Stimulated activated CD8-positive, alpha-beta memory T cell treated with anti-CD3 and anti-CD28 coated beads, Interleukin-7, amount 100 ng/mL, for 4 hours (primary cell): Measurements from ENCODE around the gene FAM20C.
"Not testable (repeated sequence)": the region's sequence is repeated elsewhere in the genome, so short reads cannot be mapped to it uniquely, and the experiment has no call there.

Experiments used
- DNase-seq, 2 donors: peaks; one replicate each; pipeline ENCODE4 v3.0.0-alpha.2; 2020; ENCODE audit warnings: low read depth in 2 of 2

Gene FAM20C

DNA sequence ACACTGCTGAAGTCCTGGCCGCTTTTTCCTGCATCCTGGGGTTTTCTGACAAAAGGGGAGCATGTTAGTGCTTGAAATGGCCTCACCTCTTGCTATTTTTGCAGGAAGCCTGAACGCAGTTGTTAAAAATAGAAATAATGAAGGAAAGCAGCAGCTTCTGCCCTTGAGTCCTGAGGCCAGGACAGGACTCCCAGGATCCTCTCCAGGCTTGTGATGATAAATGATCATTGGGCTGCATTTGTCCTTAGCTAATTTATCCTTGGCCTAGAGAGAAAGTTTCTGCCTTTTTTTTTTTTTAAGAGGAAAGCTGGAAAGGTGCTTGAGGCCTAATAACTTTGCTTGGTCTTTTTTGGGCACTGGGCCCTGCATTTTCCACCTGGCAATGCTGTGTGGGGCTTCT is 17.7 kb upstream of the FAM20C start:
- DNase-seq = no peak

DNA sequence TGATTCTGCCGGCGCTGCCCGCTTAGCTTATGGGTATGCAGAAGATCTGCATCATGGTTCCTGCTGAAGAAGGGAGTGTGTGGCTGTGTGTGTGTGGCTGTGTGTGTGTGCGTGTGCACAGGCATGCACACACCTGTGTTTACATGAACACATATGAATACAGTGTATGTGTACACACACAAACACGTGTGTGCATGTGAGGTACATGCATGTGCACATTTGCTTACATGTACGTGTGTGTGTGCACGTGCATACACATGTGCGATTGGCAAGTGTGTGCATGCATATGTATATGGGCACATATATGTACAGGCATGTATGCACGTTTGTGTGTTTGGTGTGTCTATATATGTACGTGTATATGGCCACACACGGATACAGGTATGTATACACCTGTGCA is 16.4 kb upstream of the FAM20C start:
- DNase-seq = no peak

DNA sequence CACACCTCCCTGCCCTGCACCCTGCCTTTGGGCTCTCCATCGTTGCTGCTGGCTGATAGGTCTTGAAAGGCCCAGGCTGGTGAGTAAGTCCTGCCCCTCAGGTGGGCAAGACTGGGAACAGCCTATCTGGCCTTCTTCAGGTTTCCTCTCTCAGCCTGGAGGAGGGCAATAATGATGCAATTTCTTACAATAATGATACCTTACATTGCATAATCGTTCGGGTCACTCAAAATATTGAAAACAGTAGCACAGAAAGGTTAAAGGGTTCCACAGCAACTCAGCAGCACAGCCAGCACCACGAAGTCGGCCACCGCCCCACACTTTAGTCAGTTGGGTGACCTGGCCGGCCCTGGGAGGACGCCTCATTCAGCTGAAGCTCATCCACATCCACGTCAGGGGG is 16.0 kb upstream of the FAM20C start:
- no peak for DNase-seq

DNA sequence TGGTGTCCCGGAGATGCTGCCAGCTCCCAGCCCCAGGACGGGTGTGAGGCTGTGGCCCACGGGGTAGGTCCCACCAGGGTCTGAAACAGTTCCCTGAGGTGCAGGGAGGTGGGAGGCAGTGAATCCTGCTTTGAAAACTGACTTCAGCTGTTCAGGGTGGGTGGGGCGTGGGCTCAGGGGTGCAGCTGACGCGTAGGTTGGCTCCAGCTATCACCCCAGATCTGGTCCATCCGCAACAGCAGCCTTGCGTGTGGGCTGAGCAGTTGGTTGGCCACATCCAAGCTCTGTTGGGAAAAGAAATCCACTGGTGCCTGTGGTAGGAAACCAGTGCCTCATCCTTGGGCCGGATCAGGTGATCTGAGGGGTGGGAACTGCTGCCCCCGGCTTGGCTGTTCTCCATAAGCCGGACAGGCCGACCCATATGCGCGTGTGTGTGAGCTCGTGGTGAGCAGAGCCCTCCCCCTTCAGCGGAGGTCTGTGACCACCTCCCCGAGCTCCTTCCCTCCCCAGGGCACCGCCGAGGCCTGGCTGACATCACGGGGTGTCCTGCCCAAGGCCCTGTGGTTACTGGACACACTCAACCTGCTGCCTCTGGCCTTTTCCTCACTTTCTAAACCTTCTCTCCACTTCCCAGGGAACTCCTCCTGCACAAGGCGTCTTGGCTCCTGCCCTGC is 15.4 kb upstream of the FAM20C start:
- no peak for DNase-seq

DNA sequence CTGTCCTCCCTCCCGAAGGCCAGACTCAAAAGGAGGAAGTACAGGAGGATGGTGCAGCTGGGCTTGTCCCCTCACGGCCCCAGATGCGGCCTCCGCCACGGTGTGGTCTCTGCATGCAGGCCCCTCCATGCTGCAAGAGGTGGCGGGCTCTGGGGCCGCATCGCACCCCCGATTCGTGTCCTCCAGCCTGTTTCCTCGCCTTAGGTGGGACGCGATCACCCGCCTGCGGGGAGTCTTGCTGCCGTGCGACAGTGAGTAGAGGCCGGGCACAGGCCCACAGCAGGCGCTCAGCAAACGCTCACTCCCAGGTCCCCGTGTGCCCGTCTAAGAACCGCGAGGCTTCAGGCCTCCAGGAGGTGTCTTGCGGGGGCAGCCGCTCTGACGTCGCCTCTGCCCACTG is 13.9 kb upstream of the FAM20C start:
- DNase-seq = no peak

DNA sequence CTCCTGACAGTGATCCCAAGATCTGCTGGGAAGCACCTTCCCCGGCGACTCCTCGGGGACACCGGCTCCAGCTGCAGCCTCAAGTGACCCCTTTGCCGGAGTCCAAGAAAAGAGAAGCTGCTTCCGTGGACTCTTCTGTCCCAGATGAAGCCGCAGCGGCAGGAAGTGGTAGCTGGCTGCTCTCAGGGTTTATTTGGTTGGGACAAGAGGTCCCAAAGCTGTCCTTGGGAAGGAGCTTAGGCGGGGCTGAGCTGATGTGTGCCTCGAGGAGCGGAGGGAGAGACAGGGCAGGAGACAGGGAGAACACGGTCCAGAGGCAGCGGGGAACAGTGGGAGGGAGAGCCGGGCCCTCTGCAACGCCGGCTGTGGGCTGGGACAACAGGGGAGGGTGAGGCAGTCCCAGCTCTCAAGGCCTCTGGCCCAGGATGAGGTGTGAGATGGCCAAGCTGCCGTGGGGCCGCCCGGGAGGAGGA is 13.1 kb upstream of the FAM20C start:
- no peak for DNase-seq

DNA sequence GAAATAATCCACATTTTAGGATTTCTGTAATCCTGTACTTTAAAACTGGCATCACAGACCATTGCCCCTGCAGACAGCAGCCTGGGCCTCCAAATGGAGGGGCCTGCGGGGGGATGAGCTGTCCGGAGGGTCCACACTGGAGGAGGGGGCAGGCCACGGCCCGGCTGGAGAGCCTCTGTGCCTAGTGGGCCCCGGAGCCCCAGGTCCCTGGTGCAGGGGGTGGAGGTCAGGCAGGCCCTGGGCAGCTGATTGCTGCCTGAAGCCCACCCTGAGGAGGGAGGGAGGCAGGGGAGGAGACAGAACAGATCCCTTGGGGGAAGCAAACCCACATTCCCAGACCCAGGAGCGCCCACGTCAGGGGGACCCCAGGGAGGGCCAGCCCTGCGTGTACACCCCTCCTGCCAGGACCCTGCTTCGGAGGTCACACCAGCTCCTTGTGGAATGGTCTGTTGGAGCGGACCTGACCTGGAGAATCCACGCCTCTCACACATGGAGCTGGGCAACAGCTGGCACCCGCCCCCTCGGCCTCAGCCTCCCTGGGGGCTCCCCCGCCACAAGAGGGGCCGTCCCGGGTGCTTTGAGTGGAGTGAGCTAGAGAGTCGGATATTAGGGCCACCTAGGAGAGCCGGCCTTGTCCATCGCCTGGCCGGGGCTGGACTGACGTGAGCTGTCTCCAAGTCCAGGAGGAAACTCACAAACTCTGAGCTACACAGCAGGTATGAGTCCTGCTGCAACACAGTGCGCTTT is 12.2 kb upstream of the FAM20C start:
- no peak for DNase-seq

DNA sequence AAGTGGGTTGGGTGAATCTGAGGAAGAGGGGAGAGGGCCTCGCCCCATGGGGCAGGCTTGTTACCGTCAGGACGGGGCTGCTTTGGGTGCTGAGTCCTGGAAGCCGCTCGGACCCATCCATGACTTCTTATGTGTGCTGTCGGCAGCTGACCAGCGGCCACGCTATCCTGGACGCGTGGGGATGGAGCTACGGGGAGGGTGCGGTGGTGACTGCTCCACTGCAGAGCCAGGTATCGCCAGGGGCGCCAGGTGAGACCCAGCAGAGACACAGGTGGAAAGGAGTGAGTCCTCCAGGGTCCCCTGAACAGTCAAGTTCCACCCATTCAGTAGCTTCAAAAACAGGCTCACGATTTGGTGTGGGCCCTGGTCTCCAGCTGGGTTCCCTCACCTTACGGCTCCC is 10.6 kb upstream of the FAM20C start:
- no peak for DNase-seq

DNA sequence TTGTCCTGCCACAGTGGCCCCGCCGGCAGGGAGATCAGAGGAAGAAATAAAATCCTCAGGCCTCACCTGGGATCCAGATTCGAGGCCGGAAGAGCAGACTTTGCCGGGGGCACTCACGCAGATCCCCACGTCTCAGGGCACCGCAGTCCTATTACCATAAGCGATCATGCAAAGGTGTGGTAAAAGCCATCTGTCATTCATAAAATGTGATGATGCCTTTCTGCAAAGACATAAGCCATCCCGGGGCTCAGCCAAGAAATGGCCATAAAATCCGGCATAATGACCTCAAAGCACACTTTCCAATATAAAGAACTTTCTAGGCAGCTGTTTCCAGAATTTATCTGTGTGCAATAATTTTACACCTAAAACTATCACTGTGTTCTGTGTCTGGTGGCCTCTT is 9.9 kb upstream of the FAM20C start:
- not testable (repeated sequence) for DNase-seq

DNA sequence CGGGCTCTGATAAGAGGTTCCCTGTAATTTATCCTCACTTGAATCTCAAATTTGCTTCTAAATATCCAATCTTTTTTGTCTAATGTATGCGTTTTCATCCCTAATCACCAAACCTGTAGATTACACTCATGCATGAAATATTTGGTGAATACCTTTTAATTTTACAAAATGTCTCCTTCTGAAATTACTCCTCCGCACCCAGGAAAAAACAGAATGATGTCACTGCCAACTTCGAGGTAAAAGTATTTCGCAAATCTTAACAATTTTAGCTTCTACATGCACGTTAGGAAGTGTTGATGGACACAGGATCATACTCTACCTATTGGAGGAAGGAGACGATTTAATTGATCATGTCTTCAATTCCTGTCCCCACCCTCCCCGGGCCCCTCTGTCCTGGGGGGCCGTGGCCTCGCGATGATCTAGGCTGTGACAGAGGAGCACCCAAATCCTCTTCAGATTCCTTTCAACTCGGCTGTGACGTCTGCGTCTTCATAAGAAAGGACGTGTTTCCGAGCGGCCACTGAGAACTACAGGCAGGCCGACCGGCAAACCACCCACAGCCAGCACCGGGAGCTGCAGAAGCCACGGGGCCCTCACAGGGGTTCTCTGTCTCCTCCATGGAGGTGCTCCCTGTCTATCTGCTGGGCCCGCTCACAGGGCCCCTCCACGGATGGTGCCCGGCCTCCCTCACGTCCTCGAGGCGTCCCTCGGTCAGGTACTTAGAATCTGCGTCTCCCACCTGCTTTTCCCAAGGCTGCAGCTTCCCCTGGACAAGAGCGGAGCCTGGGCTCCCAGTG is 8.7 kb upstream of the FAM20C start:
- no peak for DNase-seq

DNA sequence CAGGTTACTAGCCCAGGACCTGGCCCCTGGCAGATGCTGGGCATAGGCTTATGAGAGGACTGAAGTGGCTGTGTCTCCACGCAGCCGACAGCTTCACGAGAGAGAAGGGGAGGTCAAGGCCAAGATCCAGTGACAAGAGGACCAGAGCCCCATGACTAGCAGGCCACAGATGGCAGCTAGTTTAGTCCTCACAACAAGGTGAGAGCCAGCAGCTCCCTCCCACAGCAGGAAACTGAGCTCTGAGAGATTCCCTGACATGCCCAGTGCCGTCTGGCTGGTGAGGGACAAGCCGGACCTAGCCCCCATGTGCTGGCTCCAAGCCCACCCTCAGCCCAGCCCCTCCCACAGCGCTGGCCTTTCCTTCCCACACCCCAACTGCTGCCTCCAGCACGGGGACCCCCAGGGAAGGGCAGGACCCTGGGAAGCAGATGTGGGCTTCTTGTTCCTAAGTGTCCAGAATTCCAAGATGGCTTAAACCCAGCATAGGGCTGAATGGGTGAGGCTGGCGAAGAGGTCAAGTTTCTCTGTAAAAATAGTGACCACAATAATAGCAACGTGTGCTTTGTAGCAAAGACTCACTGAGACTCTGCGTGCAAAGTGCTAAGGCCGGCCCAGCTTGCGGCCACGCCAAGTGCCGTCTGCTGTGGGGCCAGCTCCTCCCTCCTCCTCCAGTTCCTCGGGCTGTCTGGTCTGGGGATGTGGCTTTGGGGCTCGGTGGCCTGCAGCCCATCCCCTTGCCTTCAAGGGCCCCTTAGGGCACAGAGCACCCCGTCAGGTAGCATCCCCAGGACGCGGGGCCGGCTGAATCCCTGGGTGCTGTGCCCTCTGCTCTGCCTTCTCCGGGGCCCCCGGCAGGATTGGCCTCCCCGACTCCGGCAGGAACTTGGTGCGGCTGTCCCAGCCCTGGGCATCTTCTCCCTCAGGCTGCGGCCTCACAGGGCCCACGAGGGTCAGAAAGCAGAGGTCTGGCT is 7.8 kb upstream of the FAM20C start:
- no peak for DNase-seq

DNA sequence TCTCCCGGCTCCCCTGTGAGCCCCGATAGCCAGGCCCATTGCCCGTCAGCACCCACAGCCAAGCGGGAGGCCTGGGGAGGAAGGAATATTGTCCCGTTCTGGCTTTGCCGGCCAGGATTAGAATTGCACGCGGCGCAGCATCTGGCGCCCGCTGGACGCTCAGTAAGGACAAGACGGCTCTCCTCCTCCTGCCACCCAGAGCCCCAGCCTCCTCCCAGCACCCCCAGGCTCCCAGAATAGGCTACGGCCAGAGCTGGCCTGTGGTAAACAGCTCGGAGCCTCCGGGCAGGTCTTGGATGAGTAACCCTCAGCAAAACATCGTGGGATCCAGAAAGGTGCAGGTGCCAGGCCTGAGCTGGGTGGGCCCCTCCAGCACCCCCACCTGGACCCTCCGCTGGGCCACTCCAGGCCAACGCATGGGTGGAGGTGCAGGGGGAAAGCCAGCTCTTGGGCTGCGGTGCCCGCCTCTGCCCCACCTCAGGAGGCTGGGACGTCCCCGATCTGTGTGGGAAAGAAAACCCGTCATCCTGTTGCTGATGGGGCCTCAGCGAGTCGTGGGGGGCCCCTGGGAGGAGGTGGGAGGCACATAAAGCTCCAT is 5.8 kb upstream of the FAM20C start:
- no peak for DNase-seq

DNA sequence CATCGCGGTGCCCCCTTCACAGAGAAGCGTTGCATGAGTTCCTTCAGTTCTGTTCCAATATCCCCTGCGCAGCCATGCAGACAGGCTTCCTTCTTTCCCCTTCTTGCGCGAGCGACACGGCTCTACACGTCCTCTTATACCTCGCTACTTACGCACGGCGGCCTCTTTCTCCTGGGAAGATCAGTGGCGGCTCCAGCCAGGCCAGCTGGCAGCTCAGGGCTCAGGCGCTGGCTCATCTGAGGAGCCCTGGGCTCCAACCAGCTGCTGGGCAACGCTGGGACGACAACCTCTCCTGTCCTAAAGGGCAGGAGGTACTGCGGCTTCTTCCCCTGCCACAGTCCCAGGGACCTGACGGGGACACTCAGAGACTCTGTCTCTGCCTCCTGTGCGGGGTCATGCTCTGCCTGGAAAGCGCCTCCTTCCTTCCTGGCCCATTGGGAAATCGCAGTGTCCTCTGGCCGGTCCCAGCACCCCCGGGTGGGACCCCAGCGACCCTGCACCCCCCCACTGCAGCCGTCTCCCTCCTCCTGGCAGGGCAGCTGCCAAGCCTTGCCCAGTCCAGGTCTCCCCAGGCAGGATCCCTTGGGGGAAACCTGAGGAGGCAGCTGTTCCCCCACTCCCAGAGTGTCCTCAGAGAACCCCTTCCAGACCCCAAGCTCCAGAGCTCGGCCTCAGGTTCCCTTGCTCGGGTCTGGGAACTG is 5.0 kb upstream of the FAM20C start:
- DNase-seq = no peak

DNA sequence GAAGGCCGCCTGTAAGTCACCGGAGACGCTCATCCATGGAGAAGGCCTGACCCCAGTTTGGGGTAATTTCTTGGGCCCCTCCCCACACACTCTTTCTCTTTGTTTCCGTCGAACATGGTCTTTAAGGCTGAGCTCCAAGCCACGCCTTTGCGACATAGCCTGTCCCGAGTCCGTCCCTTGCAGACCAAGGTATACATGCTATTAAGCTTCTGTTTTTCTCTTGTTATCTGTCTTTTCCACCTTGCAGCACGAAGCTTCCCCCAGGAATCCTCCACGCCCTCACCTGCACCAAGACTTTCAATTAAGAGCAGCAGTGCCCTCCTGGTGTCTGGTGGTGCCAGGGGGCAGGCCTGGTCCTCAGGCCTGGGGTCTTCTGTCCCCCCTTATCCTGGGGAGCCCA is 4.2 kb upstream of the FAM20C start:
- DNase-seq = no peak

DNA sequence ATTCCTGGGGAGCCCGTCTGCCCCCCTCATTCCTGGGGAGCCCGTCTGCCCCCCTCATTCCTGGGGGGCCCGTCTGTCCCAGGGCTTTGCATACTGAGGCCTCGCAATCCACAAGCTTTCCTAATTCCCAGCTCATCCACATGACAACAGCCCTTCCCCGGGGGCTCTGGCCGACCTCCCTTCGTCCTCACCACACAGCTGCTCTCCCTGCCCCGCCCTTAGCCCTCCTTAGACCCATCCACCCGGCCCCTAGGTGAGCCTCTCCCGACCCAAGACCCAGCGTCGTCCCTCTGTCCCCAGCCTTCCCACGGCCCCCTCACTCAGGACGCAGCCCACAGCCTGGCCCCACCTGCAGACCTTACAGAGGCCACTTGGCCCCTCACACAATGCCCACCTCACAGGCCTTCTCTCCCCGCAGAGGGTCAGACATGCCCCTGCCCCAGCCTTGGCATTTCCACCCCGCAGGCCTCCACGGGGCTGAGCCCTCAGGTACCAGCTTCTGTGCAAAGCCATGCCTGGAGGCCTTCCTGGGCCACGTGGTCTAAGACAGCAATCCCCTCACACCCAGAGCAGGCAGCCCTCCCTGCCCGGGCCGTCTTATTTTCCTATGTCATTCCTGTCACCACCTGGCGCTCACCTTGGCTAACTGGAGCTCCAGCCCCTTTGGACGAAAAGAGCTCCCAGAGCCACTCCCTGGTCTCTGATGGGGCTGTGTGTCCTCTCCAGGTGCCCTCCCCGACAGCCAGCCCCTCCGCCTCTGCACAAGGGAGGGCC is 3.5 kb upstream of the FAM20C start:
- DNase-seq = no peak

DNA sequence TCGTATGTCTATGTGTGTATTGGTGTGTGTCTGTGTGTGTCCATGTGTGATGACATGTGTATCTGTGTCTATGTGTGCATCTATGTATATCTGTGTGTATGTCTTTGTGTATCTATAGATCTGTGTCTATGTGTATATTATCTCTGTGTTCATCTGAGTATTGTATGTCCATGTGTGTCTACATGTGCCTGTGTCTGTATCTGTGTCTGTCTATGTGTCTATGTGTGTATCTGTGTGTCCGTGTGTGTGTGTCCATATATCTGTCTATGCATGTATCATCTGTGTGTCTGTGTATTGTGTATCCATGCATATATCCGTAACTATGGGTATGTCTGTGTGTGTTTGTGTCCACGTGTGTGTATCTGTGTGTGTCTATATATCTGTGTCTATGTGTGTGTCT is 2.7 kb upstream of the FAM20C start:
- DNase-seq = no peak

DNA sequence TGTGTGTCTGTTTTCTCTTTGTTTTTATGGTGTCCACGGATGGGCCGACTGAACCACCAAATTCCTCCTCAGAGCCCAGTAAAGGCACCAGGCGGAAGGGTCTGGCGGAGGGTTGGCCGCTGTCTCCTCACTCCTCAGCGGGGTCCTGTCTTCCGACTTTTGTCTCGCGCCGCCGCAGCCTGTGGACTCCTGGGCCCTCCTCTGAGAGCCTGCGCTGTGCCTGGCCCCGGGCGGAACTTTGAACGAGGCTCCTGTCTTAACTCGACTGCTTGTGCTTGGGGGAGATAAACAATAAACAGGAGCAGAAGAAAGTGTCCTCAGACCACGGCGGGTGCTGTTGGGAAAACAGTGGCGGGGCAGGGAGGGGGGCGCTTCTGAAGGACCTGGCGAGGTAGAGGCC is 2.2 kb upstream of the FAM20C start:
- DNase-seq = no peak

DNA sequence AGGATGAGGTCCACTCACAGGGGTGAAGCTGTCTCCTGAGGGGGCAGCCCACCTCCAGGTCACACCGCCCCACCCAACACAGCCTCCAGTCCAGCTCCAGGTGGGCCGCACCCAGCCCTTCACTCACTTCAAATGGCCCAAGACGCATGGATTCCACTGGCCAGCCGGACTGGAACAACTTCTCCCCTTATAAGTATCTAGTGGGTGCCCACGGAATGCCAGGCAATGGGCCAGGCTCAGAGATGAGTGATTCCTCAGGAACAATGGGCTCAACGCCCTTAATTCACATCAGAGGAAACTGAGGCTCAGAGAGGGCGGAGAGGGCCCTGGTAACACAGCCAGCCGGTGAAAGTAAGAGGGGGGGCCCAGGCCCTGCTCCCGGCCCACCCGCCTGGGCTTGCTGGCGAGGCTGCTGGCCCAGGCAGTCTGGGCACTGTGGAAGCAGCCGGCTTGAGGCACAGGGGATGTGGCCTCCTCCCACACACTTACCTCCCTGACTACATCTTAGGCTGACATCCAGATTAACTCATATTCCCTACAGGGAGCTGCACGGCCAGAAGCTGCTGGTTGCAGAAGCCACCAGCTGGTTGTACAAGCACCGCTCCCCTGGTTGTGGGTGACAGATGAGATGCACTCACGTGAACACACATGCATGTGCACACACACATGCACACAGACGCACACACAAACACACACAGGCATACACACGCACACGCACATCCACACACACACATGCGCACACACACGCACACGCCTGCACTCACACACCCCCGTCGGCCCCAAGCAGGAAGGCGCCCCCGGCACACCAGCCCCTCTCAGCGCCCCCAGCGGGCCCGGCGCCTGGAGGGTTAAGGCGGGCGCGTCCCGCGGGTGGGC is 1.0 kb upstream of the FAM20C start:
- no peak for DNase-seq
